ENCODE results near the gene STAB2. TPM values are rescaled to one million over a fixed set of nuclear protein-coding genes. Genes with fewer than 3 reads are reported as not detected.

The STAB2 gene
- total and polyA plus RNA-seq, 2 of the 4 experiments (the other 2 are of a cell fraction): not detected

GRCh38 chr12:103712216-103712615 is 125.1 kb downstream of the STAB2 start:
- H3K27me3 ChIP-seq (ENCODE audit: control insufficient read depth, insufficient read depth, low read length): peaks cover 10% of the 10 kb centered on the region
- CTCF ChIA-PET: no interaction called here
- no peak overlapping the region for H3K14ac ChIP-seq (replicated peaks; ENCODE audit: low read depth, low read length)
- H2AK9ac ChIP-seq (replicated peaks; ENCODE audit: low read depth, low read length, poor library complexity): no peak overlapping the region
- DNase-seq: no peak
- no TSS peak for BruUV-seq (replicated peaks)
- H3K9me3 ChIP-seq (ENCODE audit: control insufficient read depth, insufficient read depth, low read length): no peaks in the 10 kb centered on the region
- no peak for TF ChIP-seq FOS (IDR thresholded peaks at IDR 0.05; ENCODE audit: low read depth, low read length)
- no peak for TF ChIP-seq USF2 (IDR thresholded peaks at IDR 0.05; ENCODE audit: low read depth, low read length)
- TF ChIP-seq ELK1 (IDR thresholded peaks at IDR 0.05; ENCODE audit: borderline replicate concordance, low read depth, low read length): no peak
- no peak for TF ChIP-seq BHLHE40 (IDR thresholded peaks at IDR 0.05; ENCODE audit: low read depth, low read length)
- no peak for TF ChIP-seq CEBPB (IDR thresholded peaks at IDR 0.05; ENCODE audit: low read depth, low read length)
- TF ChIP-seq MAZ (IDR thresholded peaks at IDR 0.05; ENCODE audit: borderline replicate concordance, low read depth, low read length): no peak
- TF ChIP-seq NFE2L2 (IDR thresholded peaks at IDR 0.05; ENCODE audit: low read depth, low read length): no peak
- TF ChIP-seq MAFK (IDR thresholded peaks at IDR 0.05; ENCODE audit: low read depth, low read length): no peak
- TF ChIP-seq SMC3 (IDR thresholded peaks at IDR 0.05; ENCODE audit: low read depth, low read length): no peak
- no peak for TF ChIP-seq MXI1 (IDR thresholded peaks at IDR 0.05; ENCODE audit: borderline replicate concordance, low read depth, low read length)
- no peak for TF ChIP-seq CHD1 (IDR thresholded peaks at IDR 0.05; ENCODE audit: low read depth, low read length)
- no peak for TF ChIP-seq RFX5 (IDR thresholded peaks at IDR 0.05; ENCODE audit: low read depth, low read length)
- in situ Hi-C loops (cut with MboI; ENCODE audit: low sequenced_read_pairs) (no loop called here), intact Hi-C loops (cut with micrococcal nuclease) (no loop called here), dilution Hi-C loops (cut with HindIII; ENCODE audit: low sequenced_read_pairs, unreplicated experiment) (no loop called here)
- H3K4ac ChIP-seq (ENCODE audit: low read depth, low read length): no peak overlapping the region
- H2BK20ac ChIP-seq (ENCODE audit: low read depth, low read length): no peak overlapping the region
- POLR2A ChIA-PET (ENCODE audit: unreplicated experiment): no interaction called here
- WGBS, 2 experiments (ENCODE audit: extremely low coverage in 2 of 2, insufficient read length in 1 of 2): 80% methylated on average over 1 of the region's 2 CpGs; no CpG with 5 or more reads in 1 of the 2 experiments
- no peak overlapping the region for H2BK120ac ChIP-seq (ENCODE audit: low read depth, low read length)
- H3K9ac ChIP-seq (ENCODE audit: low read depth, low read length): no peak overlapping the region
- no peaks in the 10 kb centered on the region for H3K36me3 ChIP-seq (ENCODE audit: control insufficient read depth, insufficient read depth, low read length)
- no peak overlapping the region for H4K8ac ChIP-seq (ENCODE audit: low read depth in 2 of 2, low read length in 2 of 2)
- H3K56ac ChIP-seq (ENCODE audit: extremely low read depth, insufficient read depth, low read length): no peak overlapping the region
- H3K79me1 ChIP-seq (ENCODE audit: low read depth in 1 of 2, low read length in 2 of 2): no peaks in the 10 kb centered on the region
- no peak overlapping the region for H3K27ac ChIP-seq (ENCODE audit: insufficient read depth, low read length)
- no peak overlapping the region for H3K18ac ChIP-seq (ENCODE audit: low read depth, low read length)
- H4K5ac ChIP-seq (ENCODE audit: low read depth, low read length): no peak overlapping the region
- H3K9me1 ChIP-seq (ENCODE audit: insufficient read depth, low read length): no peaks in the 10 kb centered on the region
- no peak overlapping the region for H3K4me2 ChIP-seq (ENCODE audit: low read depth, low read length)
- H3K23ac ChIP-seq (ENCODE audit: low read depth, low read length): no peak overlapping the region
- no peak overlapping the region for H2BK5ac ChIP-seq (ENCODE audit: low read depth, low read length, poor library complexity, severe bottlenecking)
- ATAC-seq (ENCODE audit: low read depth): no peak
- no peak overlapping the region for H4K91ac ChIP-seq (ENCODE audit: insufficient read depth, low read depth, low read length)
- no peak overlapping the region for H2BK15ac ChIP-seq (ENCODE audit: low read depth, low read length)
- H3K4me1 ChIP-seq (ENCODE audit: control insufficient read depth, insufficient read depth, low read length): no peaks in the 10 kb centered on the region
- H2AK5ac ChIP-seq (ENCODE audit: low read depth, low read length): no peak overlapping the region
- H4K20me1 ChIP-seq (ENCODE audit: insufficient read depth, low read length): no peaks in the 10 kb centered on the region
- H3K4me3 ChIP-seq (ENCODE audit: insufficient read depth, low read depth, low read length): no peak overlapping the region
- H2AFZ ChIP-seq (replicated peaks; ENCODE audit: low read length, poor library complexity): no peak overlapping the region
